Fibroblast of pulmonary artery (primary cell): Measurements from ENCODE around the gene POGK.
"Not testable (repeated sequence)": the region's sequence is repeated elsewhere in the genome, so short reads cannot be mapped to it uniquely, and the experiment has no call there.

Source experiments
- DNase-seq: peaks from one replicate; pipeline ENCODE4 v3.0.0-alpha.2; 2010; ENCODE audit warnings: low read depth
- H3K4me3 ChIP-seq: replicated peaks from 2 replicates; pipeline ENCODE4 v1.5.1; 2011; ENCODE audit warnings: low read depth, mild to moderate bottlenecking, control low read depth, low read length, moderate library complexity
- TF ChIP-seq, protein P1 (sequence below): IDR thresholded peaks from 2 replicates; pipeline ENCODE4 v1.5.1; 2011; ENCODE audit warnings: mild to moderate bottlenecking, control low read depth, low read length, inconsistent platforms; ENCODE audit errors: missing control alignments

The POGK gene

DNA sequence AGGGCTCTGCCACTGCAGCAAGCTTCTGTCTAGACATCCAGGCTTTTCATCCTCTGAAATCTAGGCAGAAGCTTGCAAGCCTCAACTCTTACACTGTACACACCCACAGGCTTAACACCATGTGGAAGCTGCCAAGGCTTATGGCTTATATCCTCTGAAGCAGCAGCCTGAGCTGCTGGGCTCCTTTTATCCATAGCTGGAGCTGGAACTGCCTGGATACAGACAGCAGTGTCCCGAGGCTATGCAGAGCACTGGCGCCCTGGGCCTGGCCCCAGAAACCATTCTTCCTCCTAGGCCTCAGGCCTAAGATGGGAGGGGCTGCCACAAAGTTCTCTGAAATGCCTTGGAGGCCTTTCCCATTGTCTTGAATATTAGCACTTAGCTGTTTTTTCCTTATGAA lies 19.3 kb upstream of the POGK start:
- TF ChIP-seq, protein P1, sequence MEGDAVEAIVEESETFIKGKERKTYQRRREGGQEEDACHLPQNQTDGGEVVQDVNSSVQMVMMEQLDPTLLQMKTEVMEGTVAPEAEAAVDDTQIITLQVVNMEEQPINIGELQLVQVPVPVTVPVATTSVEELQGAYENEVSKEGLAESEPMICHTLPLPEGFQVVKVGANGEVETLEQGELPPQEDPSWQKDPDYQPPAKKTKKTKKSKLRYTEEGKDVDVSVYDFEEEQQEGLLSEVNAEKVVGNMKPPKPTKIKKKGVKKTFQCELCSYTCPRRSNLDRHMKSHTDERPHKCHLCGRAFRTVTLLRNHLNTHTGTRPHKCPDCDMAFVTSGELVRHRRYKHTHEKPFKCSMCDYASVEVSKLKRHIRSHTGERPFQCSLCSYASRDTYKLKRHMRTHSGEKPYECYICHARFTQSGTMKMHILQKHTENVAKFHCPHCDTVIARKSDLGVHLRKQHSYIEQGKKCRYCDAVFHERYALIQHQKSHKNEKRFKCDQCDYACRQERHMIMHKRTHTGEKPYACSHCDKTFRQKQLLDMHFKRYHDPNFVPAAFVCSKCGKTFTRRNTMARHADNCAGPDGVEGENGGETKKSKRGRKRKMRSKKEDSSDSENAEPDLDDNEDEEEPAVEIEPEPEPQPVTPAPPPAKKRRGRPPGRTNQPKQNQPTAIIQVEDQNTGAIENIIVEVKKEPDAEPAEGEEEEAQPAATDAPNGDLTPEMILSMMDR: no peak
- H3K4me3 ChIP-seq: no peak overlapping the region
- no peak for DNase-seq

DNA sequence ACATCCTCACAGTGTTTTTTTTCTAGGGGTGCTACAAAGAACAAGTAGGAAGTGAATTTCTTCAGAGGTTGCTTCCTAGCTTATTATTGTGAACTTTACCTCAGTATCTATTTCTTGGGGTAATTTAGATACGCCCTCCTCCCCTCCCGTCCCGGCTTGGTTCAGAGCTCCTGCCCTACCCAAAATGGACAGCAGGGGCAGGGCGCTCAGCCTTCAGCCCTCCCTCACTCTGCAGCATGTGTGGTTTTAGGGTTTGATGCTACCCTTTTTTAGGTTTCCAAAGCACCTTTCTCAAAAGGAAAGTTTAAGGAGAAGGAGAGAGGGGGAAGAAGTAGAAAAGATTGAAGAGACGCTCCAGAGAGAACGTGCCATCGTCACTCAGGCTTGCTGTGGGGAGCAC lies 16.9 kb upstream of the POGK start:
- H3K4me3 ChIP-seq: no peak overlapping the region
- no peak for DNase-seq
- TF ChIP-seq, protein P1: peak; percentile 26

DNA sequence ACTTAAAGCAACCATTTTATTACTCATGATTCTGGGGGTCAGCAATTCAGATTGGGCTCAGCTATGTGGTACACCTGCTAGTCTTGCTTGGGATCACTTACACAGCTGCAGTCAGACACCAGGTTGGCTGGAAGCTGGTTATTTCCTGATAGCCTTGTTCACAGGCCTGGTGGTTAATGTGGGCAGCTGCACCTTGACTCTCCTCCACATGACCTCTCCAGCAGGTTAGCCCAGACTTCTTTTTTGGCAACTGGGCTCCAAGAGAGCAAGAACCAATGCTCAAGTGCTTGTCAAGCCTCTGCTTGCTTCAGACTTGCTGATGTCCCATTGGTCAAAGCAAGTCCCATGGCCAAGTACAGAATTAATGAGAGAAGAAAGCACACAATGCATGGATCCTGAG lies 11.8 kb upstream of the POGK start:
- no peak for DNase-seq
- H3K4me3 ChIP-seq: no peak overlapping the region
- TF ChIP-seq, protein P1: no peak

DNA sequence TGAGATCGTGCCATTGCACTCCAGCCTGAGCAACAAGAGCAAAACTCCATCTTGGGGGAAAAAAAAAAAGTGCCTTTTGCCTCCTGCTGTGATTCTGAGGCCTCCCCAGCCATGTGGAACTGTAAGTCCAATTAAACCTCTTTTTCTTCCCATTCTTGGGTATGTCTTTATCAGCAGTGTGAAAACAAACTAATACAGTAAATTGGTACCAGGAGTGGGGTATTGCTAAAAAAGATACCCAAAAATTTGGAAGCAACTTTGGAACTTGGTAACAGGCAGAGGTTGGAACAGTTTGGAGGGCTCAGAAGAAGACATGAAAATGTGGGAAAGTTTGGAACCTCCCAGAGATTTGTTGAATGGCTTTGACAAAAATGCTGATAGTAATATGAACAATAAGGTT lies 9.5 kb upstream of the POGK start:
- not testable (repeated sequence) for DNase-seq, H3K4me3 ChIP-seq

DNA sequence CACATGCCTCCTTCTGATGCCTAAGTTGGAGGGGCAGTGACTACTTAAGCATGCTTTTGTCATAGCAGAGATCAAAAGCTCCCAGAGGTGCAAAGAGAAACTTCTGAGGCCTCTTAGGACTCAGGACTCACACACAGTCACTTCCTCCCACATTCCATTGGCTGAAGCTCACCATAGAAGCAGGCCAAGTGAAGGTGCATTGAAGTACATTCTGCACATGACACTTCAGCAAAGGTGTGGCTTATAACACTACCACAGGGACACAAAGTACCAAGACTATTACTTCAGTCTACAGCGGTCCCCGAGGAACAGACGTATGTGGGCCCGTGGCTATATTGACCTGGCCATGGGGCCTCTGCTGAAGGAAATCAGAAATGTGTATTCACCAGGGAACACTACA lies 2.5 kb upstream of the POGK start:
- TF ChIP-seq, protein P1: no peak
- DNase-seq: no peak
- H3K4me3 ChIP-seq: no peak overlapping the region

DNA sequence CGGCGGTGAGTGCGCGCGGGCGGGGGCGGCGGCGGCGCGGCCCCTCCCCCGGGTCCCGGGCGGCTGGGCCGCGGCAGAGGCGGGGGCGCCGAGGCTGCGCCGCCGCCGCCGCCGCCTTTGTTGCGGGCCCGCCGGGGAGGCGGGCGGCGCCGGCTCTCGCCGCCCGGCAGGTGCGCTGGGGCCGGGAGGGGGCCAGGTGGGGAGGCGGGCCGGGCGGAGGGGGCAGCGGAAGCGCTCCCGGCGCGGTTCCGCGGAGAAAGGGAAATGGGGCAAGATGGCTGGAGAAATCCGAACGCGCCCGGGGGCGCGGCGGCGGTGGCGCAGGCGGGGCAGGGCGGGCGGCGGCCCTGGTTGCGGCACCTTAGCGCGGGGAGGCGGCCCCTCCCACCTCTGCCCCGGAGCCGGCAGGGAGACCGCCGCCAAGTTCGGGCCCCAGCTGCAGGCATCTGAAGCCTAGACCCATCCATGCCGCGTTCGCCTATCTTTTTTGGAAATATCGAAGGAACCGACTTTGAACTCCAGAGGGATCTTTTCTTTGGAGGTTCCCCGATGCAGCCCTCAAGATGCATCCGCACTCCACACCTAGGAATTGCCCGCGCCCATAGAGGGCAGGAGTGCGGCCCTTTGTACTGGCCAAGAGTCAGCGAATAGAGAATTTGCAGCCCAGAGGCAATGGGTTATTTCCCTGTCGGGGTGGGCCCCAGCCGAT lies 479 bp downstream of the POGK start:
- peak; percentile 16 for DNase-seq
- H3K4me3 ChIP-seq: peak overlapping the region; percentile 64
- TF ChIP-seq, protein P1: peak; percentile 21

DNA sequence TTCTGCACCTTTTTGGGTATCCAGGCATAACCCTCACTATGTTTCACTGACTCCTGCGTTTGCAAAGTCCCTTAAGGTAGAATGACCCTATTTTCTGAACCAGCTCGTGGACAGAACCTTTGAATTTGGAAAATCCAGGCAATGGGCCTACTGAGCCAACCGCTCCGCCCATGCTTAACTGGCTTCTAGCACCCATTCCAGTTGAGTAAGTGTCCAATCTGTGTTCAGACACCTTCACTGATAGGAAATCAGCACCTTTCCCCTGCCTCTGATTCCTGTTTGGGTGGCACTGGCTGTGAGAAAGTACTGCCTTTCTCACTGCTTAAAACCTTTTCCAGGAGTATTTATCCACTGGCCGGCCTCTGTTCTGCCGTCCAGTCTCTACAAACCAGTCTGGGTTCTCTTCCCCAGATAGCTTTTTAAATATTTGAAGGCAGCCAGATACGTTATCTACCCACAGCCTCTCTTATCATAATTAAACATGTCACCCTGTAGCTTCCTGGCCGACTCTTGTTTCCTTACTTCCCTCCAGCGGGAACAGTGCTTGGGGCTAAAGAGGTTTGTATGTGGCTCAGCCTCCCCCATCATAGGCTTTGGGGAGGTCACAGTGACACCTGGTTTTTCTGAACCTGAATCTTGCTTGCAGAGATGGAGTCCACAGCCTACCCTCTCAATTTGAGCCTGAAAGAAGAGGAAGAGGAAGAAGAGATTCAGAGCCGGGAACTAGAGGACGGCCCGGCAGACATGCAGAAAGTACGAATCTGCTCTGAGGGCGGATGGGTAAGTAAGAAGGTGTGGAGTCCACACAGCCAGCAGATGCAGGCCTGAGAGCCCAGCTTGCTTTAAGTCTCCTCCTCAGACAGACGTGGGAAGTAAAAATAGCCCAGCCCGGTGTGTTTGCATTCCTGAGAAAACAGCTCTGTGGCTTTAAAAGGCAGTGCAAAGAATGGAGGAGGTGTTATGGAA lies 1.3 kb downstream of the POGK start:
- TF ChIP-seq, protein P1: no peak
- H3K4me3 ChIP-seq: peak overlapping the region; percentile 64
- DNase-seq: peak; percentile 35
